Measurements from ENCODE around the gene SPTBN5. TPM values are rescaled to one million over a fixed set of nuclear protein-coding genes. Genes with fewer than 3 reads are reported as not detected.

SPTBN5 gene
- total RNA-seq, 2 donors from 2014 or later, result 2.0 to 2.8 TPM

DNA sequence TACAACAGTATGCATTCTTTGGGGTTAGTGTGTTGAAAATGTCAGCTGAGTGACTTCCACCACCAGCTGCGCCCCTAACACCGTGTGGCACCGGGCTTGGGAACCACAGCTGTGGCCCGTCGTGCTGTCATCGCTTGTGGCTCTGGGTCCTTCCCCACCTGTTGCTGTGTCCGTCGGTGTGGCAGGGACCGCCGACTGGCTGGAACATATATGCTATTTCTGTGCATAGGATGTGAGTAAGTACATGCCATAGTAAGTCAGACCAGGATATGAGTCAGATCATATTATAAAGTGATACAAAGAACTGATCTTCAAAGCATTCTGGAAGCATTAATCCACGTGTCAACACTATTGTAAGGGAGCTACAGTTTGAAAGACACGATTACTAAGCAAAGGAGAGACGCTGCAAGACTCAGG, 46.6 kb upstream of the SPTBN5 start:
- H3K36me3 Mint-ChIP-seq (ENCODE audit: low read depth), result peaks cover 22% of the 10 kb centered on the region
- no peak overlapping the region for H3K4me3 Mint-ChIP-seq
- H3K9ac ChIP-seq (ENCODE audit: extremely low read depth, low read length, poor library complexity, severe bottlenecking), result no peak overlapping the region
- 87 to 96% methylated on average over 7 to 13 of the region's 13 CpGs for WGBS, 2 experiments (ENCODE audit: insufficient coverage in 1 of 2, insufficient read length in 1 of 2)
- no peaks in the 10 kb centered on the region for H3K9me3 ChIP-seq (ENCODE audit: control insufficient read depth, low read length)
- no peak overlapping the region for H3K27ac Mint-ChIP-seq
- H3K9me3 Mint-ChIP-seq, result no peaks in the 10 kb centered on the region
- DNase-seq, result peak; percentile 25
- H3K27ac ChIP-seq (ENCODE audit: low read depth, low read length), result no peak overlapping the region
- H3K36me3 ChIP-seq (ENCODE audit: control insufficient read depth, insufficient read depth, low read length), result peaks cover 50% of the 10 kb centered on the region
- no peaks in the 10 kb centered on the region for H3K27me3 ChIP-seq (ENCODE audit: control insufficient read depth, insufficient read depth, low read length, poor library complexity, severe bottlenecking)
- TF ChIP-seq, protein P1, sequence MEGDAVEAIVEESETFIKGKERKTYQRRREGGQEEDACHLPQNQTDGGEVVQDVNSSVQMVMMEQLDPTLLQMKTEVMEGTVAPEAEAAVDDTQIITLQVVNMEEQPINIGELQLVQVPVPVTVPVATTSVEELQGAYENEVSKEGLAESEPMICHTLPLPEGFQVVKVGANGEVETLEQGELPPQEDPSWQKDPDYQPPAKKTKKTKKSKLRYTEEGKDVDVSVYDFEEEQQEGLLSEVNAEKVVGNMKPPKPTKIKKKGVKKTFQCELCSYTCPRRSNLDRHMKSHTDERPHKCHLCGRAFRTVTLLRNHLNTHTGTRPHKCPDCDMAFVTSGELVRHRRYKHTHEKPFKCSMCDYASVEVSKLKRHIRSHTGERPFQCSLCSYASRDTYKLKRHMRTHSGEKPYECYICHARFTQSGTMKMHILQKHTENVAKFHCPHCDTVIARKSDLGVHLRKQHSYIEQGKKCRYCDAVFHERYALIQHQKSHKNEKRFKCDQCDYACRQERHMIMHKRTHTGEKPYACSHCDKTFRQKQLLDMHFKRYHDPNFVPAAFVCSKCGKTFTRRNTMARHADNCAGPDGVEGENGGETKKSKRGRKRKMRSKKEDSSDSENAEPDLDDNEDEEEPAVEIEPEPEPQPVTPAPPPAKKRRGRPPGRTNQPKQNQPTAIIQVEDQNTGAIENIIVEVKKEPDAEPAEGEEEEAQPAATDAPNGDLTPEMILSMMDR (conservative IDR thresholded peaks at IDR 0.05), result no peak
- H3K27me3 Mint-ChIP-seq (ENCODE audit: insufficient read depth), result no peaks in the 10 kb centered on the region
- H3K4me3 ChIP-seq (ENCODE audit: low read length), result no peak overlapping the region
- H3K4me1 Mint-ChIP-seq, result no peaks in the 10 kb centered on the region
- no peaks in the 10 kb centered on the region for H3K4me1 ChIP-seq (ENCODE audit: control insufficient read depth, insufficient read depth, low read length)

DNA sequence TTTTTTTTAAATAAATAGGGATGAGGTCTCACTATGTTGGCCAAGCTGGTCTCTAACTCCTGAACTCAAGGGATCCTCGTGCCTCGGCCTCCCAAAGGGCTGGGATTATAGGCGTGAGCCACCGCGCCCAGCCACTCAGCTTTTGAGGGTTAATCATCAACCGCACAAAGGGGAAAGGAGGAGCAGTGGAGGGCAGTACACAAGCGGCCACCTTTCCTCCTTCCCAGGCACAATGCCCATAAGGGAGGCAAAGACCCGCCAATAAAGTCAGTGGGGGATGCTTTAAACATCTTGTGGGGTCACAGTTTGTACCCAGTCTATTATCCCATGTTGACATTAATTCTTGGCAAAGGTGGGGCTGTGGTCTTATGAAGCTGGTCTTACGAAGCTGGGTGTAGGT, 46.1 kb upstream of the SPTBN5 start:
- H3K27me3 ChIP-seq (ENCODE audit: control insufficient read depth, insufficient read depth, low read length, poor library complexity, severe bottlenecking), result no peaks in the 10 kb centered on the region
- no peaks in the 10 kb centered on the region for H3K4me1 ChIP-seq (ENCODE audit: control insufficient read depth, insufficient read depth, low read length)
- Mint-ChIP-seq H3K4me1 (peaks cover 3% of the 10 kb centered on the region), H3K9me3 (no peaks in the 10 kb centered on the region), H3K4me3 (no peak overlapping the region), H3K36me3 (ENCODE audit: low read depth) (peaks cover 22% of the 10 kb centered on the region), H3K27me3 (ENCODE audit: insufficient read depth) (no peaks in the 10 kb centered on the region), H3K27ac (no peak overlapping the region)
- H3K27ac ChIP-seq (ENCODE audit: low read depth, low read length), result no peak overlapping the region
- TF ChIP-seq, protein P1 (conservative IDR thresholded peaks at IDR 0.05), result no peak
- WGBS, 2 experiments (ENCODE audit: insufficient coverage in 1 of 2, insufficient read length in 1 of 2), result 90 to 97% methylated on average over 6 to 9 of the region's 9 CpGs
- no peak overlapping the region for H3K4me3 ChIP-seq (ENCODE audit: low read length)
- H3K36me3 ChIP-seq (ENCODE audit: control insufficient read depth, insufficient read depth, low read length), result peaks cover 50% of the 10 kb centered on the region
- no peak overlapping the region for H3K9ac ChIP-seq (ENCODE audit: extremely low read depth, low read length, poor library complexity, severe bottlenecking)
- H3K9me3 ChIP-seq (ENCODE audit: control insufficient read depth, low read length), result no peaks in the 10 kb centered on the region
- peak; percentile 28 for DNase-seq

DNA sequence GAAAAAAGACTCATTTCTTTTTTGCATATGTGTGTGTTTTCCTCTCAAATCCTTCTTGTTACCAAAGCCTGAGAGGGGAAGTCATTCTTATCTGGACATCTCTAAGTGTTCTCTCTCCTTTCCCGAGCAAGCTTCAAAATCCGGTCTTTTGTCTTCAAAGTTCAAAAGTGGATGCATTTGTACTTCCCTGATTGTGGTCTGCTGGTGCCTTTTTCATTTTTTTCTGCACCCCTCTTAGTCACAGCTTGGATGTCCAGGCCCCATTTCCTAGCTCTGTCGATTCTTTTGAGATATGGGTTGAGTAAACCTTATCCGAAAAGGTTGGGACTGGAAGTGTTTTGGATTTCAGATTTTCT, 43.7 kb upstream of the SPTBN5 start:
- H3K27me3 Mint-ChIP-seq (ENCODE audit: insufficient read depth), result no peaks in the 10 kb centered on the region
- peaks cover 22% of the 10 kb centered on the region for H3K36me3 Mint-ChIP-seq (ENCODE audit: low read depth)
- no peak overlapping the region for H3K27ac ChIP-seq (ENCODE audit: low read depth, low read length)

More for the DNA sequence above, 43.7 kb upstream of the SPTBN5 start:
- TF ChIP-seq, protein P1 (conservative IDR thresholded peaks at IDR 0.05), result no peak
- peaks cover 4% of the 10 kb centered on the region for H3K4me1 ChIP-seq (ENCODE audit: control insufficient read depth, insufficient read depth, low read length)
- H3K4me1 Mint-ChIP-seq, result peaks cover 25% of the 10 kb centered on the region
- H3K9ac ChIP-seq (ENCODE audit: extremely low read depth, low read length, poor library complexity, severe bottlenecking), result no peak overlapping the region
- no peaks in the 10 kb centered on the region for H3K27me3 ChIP-seq (ENCODE audit: control insufficient read depth, insufficient read depth, low read length, poor library complexity, severe bottlenecking)
- H3K9me3 ChIP-seq (ENCODE audit: control insufficient read depth, low read length), result no peaks in the 10 kb centered on the region
- no peak for DNase-seq
- no peaks in the 10 kb centered on the region for H3K9me3 Mint-ChIP-seq
- no peak overlapping the region for H3K27ac Mint-ChIP-seq
- H3K36me3 ChIP-seq (ENCODE audit: control insufficient read depth, insufficient read depth, low read length), result peaks cover 46% of the 10 kb centered on the region
- 93 to 94% methylated on average over 2 to 4 of the region's 4 CpGs for WGBS, 2 experiments (ENCODE audit: insufficient coverage in 1 of 2, insufficient read length in 1 of 2)
- no peak overlapping the region for H3K4me3 Mint-ChIP-seq
- H3K4me3 ChIP-seq (ENCODE audit: low read length), result no peak overlapping the region
